GM12864 (cell line): ENCODE measurements around the gene TUBA4A.

Experiments used
- DNase-seq: peaks from one replicate; pipeline ENCODE4 v3.0.0-alpha.2; 2011; ENCODE audit warnings: low read depth
- H3K4me3 ChIP-seq: 2 replicates; pipeline ENCODE4 v1.5.1; 2011; ENCODE audit warnings: mild to moderate bottlenecking, low read depth, low read length, control low read depth
- CTCF ChIP-seq: IDR thresholded peaks from 2 replicates; pipeline ENCODE4 v1.5.1; 2011; ENCODE audit warnings: low read depth, mild to moderate bottlenecking, moderate library complexity, low read length, control low read depth, inconsistent platforms; ENCODE audit errors: missing control alignments

Gene TUBA4A

GRCh38 chr2:219285894-219286425 lies 32.2 kb upstream of the TUBA4A start:
- TF ChIP-seq CTCF, result no peak
- no peak overlapping the region for H3K4me3 ChIP-seq
- DNase-seq, result no peak

- no peak for DNase-seq
- no peak for TF ChIP-seq CTCF
- H3K4me3 ChIP-seq, result no peak overlapping the region
Measured at GRCh38 chr2:219285373-219285735, 31.6 kb upstream of the TUBA4A start.

- TF ChIP-seq CTCF, result no peak
- H3K4me3 ChIP-seq, result no peak overlapping the region
- no peak for DNase-seq
Measured at GRCh38 chr2:219284501-219285372, 31.0 kb upstream of the TUBA4A start.

GRCh38 chr2:219282943-219283581 lies 29.3 kb upstream of the TUBA4A start:
- no peak for DNase-seq
- TF ChIP-seq CTCF, result no peak
- H3K4me3 ChIP-seq, result no peak overlapping the region

GRCh38 chr2:219282375-219282774 lies 28.7 kb upstream of the TUBA4A start:
- H3K4me3 ChIP-seq, result no peak overlapping the region
- no peak for TF ChIP-seq CTCF
- no peak for DNase-seq

GRCh38 chr2:219281588-219281987 lies 27.9 kb upstream of the TUBA4A start:
- no peak for DNase-seq
- TF ChIP-seq CTCF, result no peak
- no peak overlapping the region for H3K4me3 ChIP-seq
